Activated CD4-positive, alpha-beta T cell treated with anti-CD3 and anti-CD28 coated beads, Interleukin-2, amount 10 ng/mL, durations not matched to agents 24 days and 14 days (primary cell): ENCODE data around the gene CHRNA7. TPM values are rescaled to one million over a fixed set of nuclear protein-coding genes. Genes with fewer than 3 reads are reported as not detected.

Source experiments
- DNase-seq: peaks from one replicate; pipeline ENCODE4 v3.0.0; 2022
- H3K27ac Mint-ChIP-seq: one replicate; pipeline ENCODE4 v1.8.0; 2022; ENCODE audit warnings: mild to moderate bottlenecking, mixed read lengths
- H3K27me3 Mint-ChIP-seq: one replicate; pipeline ENCODE4 v1.8.0; 2022; ENCODE audit warnings: mixed read lengths
- H3K36me3 Mint-ChIP-seq: one replicate; pipeline ENCODE4 v1.8.0; 2022; ENCODE audit warnings: low read depth, mild to moderate bottlenecking, mixed read lengths
- H3K4me1 Mint-ChIP-seq: one replicate; pipeline ENCODE4 v1.8.0; 2021; ENCODE audit warnings: mixed read lengths
- H3K4me3 Mint-ChIP-seq: one replicate; pipeline ENCODE4 v1.8.0; 2022; ENCODE audit warnings: mild to moderate bottlenecking, moderate library complexity, mixed read lengths
- H3K9me3 Mint-ChIP-seq: one replicate; pipeline ENCODE4 v1.8.0; 2021; ENCODE audit warnings: mixed read lengths
- intact Hi-C: fragments of 100-400 bp; cut with micrococcal nuclease; formaldehyde crosslinking; loops from one replicate; pipeline ENCODE4 v1.15.1; 2023
- total RNA-seq: library from RNA; stranded (reverse); gene quantifications from 2 replicates; pipeline ENCODE4 v1.2.3, GENCODE V29; 2022

The CHRNA7 gene
- total RNA-seq, 1 donor from 2014 or later = not detected

- no peak overlapping the region for H3K4me3 Mint-ChIP-seq
- no peaks in the 10 kb centered on the region for H3K9me3 Mint-ChIP-seq
- peaks cover 40% of the 10 kb centered on the region for H3K27me3 Mint-ChIP-seq
- no peaks in the 10 kb centered on the region for H3K36me3 Mint-ChIP-seq
- H3K4me1 Mint-ChIP-seq = peaks cover 2% of the 10 kb centered on the region
- DNase-seq = no peak
- H3K27ac Mint-ChIP-seq = no peak overlapping the region
- intact Hi-C loops = no loop called here
These were observed 5.0 kb downstream of the CHRNA7 start for GRCh38 chr15:32035285-32035684.

- Mint-ChIP-seq H3K27ac (no peak overlapping the region), H3K4me1 (no peaks in the 10 kb centered on the region), H3K27me3 (peaks cover 35% of the 10 kb centered on the region), H3K4me3 (no peak overlapping the region), H3K9me3 (no peaks in the 10 kb centered on the region), H3K36me3 (no peaks in the 10 kb centered on the region)
- intact Hi-C loops = no loop called here
- DNase-seq = no peak
These were observed 6.7 kb downstream of the CHRNA7 start for GRCh38 chr15:32036971-32037370.

- Mint-ChIP-seq H3K4me3 (no peak overlapping the region), H3K9me3 (no peaks in the 10 kb centered on the region), H3K4me1 (no peaks in the 10 kb centered on the region), H3K36me3 (no peaks in the 10 kb centered on the region), H3K27me3 (peaks cover 19% of the 10 kb centered on the region), H3K27ac (no peak overlapping the region)
- no peak for DNase-seq
- intact Hi-C loops = no loop called here
These were observed 11.0 kb downstream of the CHRNA7 start for GRCh38 chr15:32041294-32041693.

GRCh38 chr15:32042269-32042972 lies 12.1 kb downstream of the CHRNA7 start:
- Mint-ChIP-seq H3K27me3 (peaks cover 17% of the 10 kb centered on the region), H3K27ac (no peak overlapping the region), H3K36me3 (no peaks in the 10 kb centered on the region), H3K4me3 (no peak overlapping the region), H3K4me1 (no peaks in the 10 kb centered on the region), H3K9me3 (no peaks in the 10 kb centered on the region)
- no peak for DNase-seq
- intact Hi-C loops = no loop called here

- Mint-ChIP-seq H3K9me3 (no peaks in the 10 kb centered on the region), H3K27ac (no peak overlapping the region), H3K4me3 (no peak overlapping the region), H3K36me3 (no peaks in the 10 kb centered on the region), H3K4me1 (no peaks in the 10 kb centered on the region), H3K27me3 (no peaks in the 10 kb centered on the region)
- DNase-seq = no peak
- intact Hi-C loops = no loop called here
These were observed 23.4 kb downstream of the CHRNA7 start for GRCh38 chr15:32053719-32054118.

GRCh38 chr15:32057876-32058425 lies 27.6 kb downstream of the CHRNA7 start:
- Mint-ChIP-seq H3K4me1 (no peaks in the 10 kb centered on the region), H3K27ac (no peak overlapping the region), H3K36me3 (no peaks in the 10 kb centered on the region), H3K4me3 (no peak overlapping the region), H3K27me3 (no peaks in the 10 kb centered on the region), H3K9me3 (no peaks in the 10 kb centered on the region)
- intact Hi-C loops = no loop called here
- DNase-seq = no peak

- Mint-ChIP-seq H3K36me3 (no peaks in the 10 kb centered on the region), H3K27me3 (no peaks in the 10 kb centered on the region), H3K4me1 (no peaks in the 10 kb centered on the region), H3K9me3 (no peaks in the 10 kb centered on the region), H3K27ac (no peak overlapping the region), H3K4me3 (no peak overlapping the region)
- no peak for DNase-seq
- intact Hi-C loops = no loop called here
These were observed 30.4 kb downstream of the CHRNA7 start for GRCh38 chr15:32060706-32061105.

GRCh38 chr15:32067115-32067514 lies 36.8 kb downstream of the CHRNA7 start:
- no peaks in the 10 kb centered on the region for H3K36me3 Mint-ChIP-seq
- no peaks in the 10 kb centered on the region for H3K27me3 Mint-ChIP-seq
- peaks cover 15% of the 10 kb centered on the region for H3K9me3 Mint-ChIP-seq
- no peak overlapping the region for H3K4me3 Mint-ChIP-seq
- DNase-seq = no peak
- no peaks in the 10 kb centered on the region for H3K4me1 Mint-ChIP-seq
- intact Hi-C loops = no loop called here
- H3K27ac Mint-ChIP-seq = no peak overlapping the region

- Mint-ChIP-seq H3K4me3 (no peak overlapping the region), H3K9me3 (no peaks in the 10 kb centered on the region), H3K4me1 (no peaks in the 10 kb centered on the region), H3K27ac (no peak overlapping the region), H3K36me3 (no peaks in the 10 kb centered on the region), H3K27me3 (no peaks in the 10 kb centered on the region)
- DNase-seq = no peak
- intact Hi-C loops = no loop called here
These were observed 59.6 kb downstream of the CHRNA7 start for GRCh38 chr15:32089851-32090359.

GRCh38 chr15:32091505-32092380 lies 61.4 kb downstream of the CHRNA7 start:
- H3K36me3 Mint-ChIP-seq = no peaks in the 10 kb centered on the region
- H3K4me1 Mint-ChIP-seq = no peaks in the 10 kb centered on the region
- no peak overlapping the region for H3K27ac Mint-ChIP-seq
- intact Hi-C loops = no loop called here
- no peaks in the 10 kb centered on the region for H3K27me3 Mint-ChIP-seq
- DNase-seq = no peak
- H3K4me3 Mint-ChIP-seq = no peak overlapping the region
- no peaks in the 10 kb centered on the region for H3K9me3 Mint-ChIP-seq

- H3K27me3 Mint-ChIP-seq = no peaks in the 10 kb centered on the region
- intact Hi-C loops = no loop called here
- H3K9me3 Mint-ChIP-seq = no peaks in the 10 kb centered on the region
- no peaks in the 10 kb centered on the region for H3K36me3 Mint-ChIP-seq
- no peak overlapping the region for H3K27ac Mint-ChIP-seq
- no peak overlapping the region for H3K4me3 Mint-ChIP-seq
- no peaks in the 10 kb centered on the region for H3K4me1 Mint-ChIP-seq
- DNase-seq = no peak
These were observed 65.9 kb downstream of the CHRNA7 start for GRCh38 chr15:32096213-32096612.

GRCh38 chr15:32096916-32097617 lies 66.8 kb downstream of the CHRNA7 start:
- H3K27ac Mint-ChIP-seq = no peak overlapping the region
- peak; percentile 22 for DNase-seq

GRCh38 chr15:32098033-32098432 lies 67.7 kb downstream of the CHRNA7 start:
- intact Hi-C loops = no loop called here
- no peak for DNase-seq
- no peak overlapping the region for H3K4me3 Mint-ChIP-seq
- no peaks in the 10 kb centered on the region for H3K9me3 Mint-ChIP-seq
- no peaks in the 10 kb centered on the region for H3K4me1 Mint-ChIP-seq
- H3K27me3 Mint-ChIP-seq = no peaks in the 10 kb centered on the region
- H3K36me3 Mint-ChIP-seq = no peaks in the 10 kb centered on the region
- H3K27ac Mint-ChIP-seq = no peak overlapping the region

More at GRCh38 chr15:32096916-32097617, 66.8 kb downstream of the CHRNA7 start:
- H3K9me3 Mint-ChIP-seq = no peaks in the 10 kb centered on the region
- no peaks in the 10 kb centered on the region for H3K27me3 Mint-ChIP-seq
- H3K36me3 Mint-ChIP-seq = no peaks in the 10 kb centered on the region
- intact Hi-C loops = no loop called here
- H3K4me3 Mint-ChIP-seq = no peak overlapping the region
- H3K4me1 Mint-ChIP-seq = no peaks in the 10 kb centered on the region
